ENCODE measurements around the gene ACOT8. TPM values are rescaled to one million over a fixed set of nuclear protein-coding genes. Genes with fewer than 3 reads are reported as not detected.
"Not testable (repeated sequence)": the region's sequence is repeated elsewhere in the genome, so short reads cannot be mapped to it uniquely, and the experiment has no call there.

Gene ACOT8
- total RNA-seq, 1 experiment from 2014 or later, result 36.2 TPM

DNA sequence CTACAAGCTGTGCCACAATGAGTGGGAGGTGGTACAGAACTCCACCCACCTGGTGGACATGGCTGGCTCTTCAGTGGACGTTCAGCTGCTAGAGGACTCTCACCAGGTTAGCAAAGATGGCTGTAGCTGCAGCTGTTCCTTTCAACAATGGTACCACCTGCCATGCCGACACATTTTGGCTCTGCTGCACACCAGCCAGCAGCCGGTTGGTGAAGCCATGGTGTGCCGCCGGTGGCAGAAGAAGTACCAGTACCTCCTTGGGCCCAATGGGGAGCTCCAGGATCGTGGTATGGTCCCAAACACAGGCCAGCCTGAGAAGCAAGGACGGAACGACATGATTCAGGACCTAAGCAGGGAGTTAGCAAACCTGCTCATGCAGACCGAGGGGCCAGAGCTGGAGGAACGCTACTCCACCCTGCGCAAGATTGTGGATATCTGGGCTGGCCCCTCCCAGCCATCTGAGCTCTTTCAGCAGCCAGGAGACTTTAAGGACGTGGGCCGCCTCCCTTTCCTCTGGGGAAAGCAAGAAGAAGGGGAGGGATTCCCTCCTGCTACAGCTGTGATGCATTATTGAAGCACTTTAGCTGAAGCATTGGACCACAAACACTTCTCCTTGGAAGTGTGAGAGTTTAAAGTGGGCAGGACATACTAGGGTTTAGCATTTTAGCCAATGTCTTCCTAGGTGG, 21.0 kb upstream of the ACOT8 start:
- no peaks in the 10 kb centered on the region for H3K4me1 ChIP-seq
- peaks cover 5% of the 10 kb centered on the region for H3K36me3 ChIP-seq (ENCODE audit: control insufficient read depth, insufficient read depth, low read length)
- intact Hi-C loops (cut with micrococcal nuclease; ENCODE audit: unreplicated experiment), result no loop called here
- H3K27ac Mint-ChIP-seq (ENCODE audit: unreplicated experiment), result no peak overlapping the region
- no TSS peak for BruUV-seq (replicated peaks)
- CTCF ChIA-PET, result interaction anchor here (1.0 kb wide), 1 partner anchor 13 kb away, joined by 4 read pairs; the partner anchor contains the start of genes CTSA and NEURL2
- no peaks in the 10 kb centered on the region for H3K27me3 Mint-ChIP-seq (ENCODE audit: insufficient read depth, unreplicated experiment)
- no peak for DNase-seq
- no peaks in the 10 kb centered on the region for H3K9me3 ChIP-seq
- H3K36me3 Mint-ChIP-seq (ENCODE audit: insufficient read depth, unreplicated experiment), result peaks cover 21% of the 10 kb centered on the region
- no peaks in the 10 kb centered on the region for H3K27me3 ChIP-seq (replicated peaks; ENCODE audit: control insufficient read depth, insufficient read depth, low read length)
- H3K4me3 Mint-ChIP-seq (ENCODE audit: unreplicated experiment), result no peak overlapping the region
- POLR2A ChIA-PET, result no interaction called here
- TF ChIP-seq, protein P1, sequence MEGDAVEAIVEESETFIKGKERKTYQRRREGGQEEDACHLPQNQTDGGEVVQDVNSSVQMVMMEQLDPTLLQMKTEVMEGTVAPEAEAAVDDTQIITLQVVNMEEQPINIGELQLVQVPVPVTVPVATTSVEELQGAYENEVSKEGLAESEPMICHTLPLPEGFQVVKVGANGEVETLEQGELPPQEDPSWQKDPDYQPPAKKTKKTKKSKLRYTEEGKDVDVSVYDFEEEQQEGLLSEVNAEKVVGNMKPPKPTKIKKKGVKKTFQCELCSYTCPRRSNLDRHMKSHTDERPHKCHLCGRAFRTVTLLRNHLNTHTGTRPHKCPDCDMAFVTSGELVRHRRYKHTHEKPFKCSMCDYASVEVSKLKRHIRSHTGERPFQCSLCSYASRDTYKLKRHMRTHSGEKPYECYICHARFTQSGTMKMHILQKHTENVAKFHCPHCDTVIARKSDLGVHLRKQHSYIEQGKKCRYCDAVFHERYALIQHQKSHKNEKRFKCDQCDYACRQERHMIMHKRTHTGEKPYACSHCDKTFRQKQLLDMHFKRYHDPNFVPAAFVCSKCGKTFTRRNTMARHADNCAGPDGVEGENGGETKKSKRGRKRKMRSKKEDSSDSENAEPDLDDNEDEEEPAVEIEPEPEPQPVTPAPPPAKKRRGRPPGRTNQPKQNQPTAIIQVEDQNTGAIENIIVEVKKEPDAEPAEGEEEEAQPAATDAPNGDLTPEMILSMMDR (IDR thresholded peaks at IDR 0.05; ENCODE audit: insufficient read depth in 1 of 2, low read depth in 1 of 2, low read length in 1 of 2, severe bottlenecking in 1 of 2, unreplicated experiment in 1 of 2), result no peak
- H3K4me3 ChIP-seq (ENCODE audit: low read depth, low read length), result no peak overlapping the region
- peaks cover 19% of the 10 kb centered on the region for H3K4me1 Mint-ChIP-seq (ENCODE audit: low read depth, unreplicated experiment)
- no peaks in the 10 kb centered on the region for H3K9me3 Mint-ChIP-seq (ENCODE audit: unreplicated experiment)

GRCh38 chr20:45874576-45874975, 17.4 kb upstream of the ACOT8 start:
- Mint-ChIP-seq H3K36me3 (ENCODE audit: insufficient read depth, unreplicated experiment) (peaks cover 4% of the 10 kb centered on the region), H3K9me3 (ENCODE audit: unreplicated experiment) (no peaks in the 10 kb centered on the region), H3K27me3 (ENCODE audit: insufficient read depth, unreplicated experiment) (no peaks in the 10 kb centered on the region), H3K4me3 (ENCODE audit: unreplicated experiment) (no peak overlapping the region), H3K27ac (ENCODE audit: unreplicated experiment) (no peak overlapping the region), H3K4me1 (ENCODE audit: low read depth, unreplicated experiment) (peaks cover 6% of the 10 kb centered on the region)
- DNase-seq, result no peak
- Histone ChIP-seq H3K36me3 (ENCODE audit: control insufficient read depth, insufficient read depth, low read length) (peaks cover 4% of the 10 kb centered on the region; the same call in 1 of the 2 replicates), H3K4me1 (no peaks in the 10 kb centered on the region), H3K27me3 (replicated peaks; ENCODE audit: control insufficient read depth, insufficient read depth, low read length) (no peaks in the 10 kb centered on the region), H3K4me3 (ENCODE audit: low read depth, low read length) (no peak overlapping the region), H3K9me3 (no peaks in the 10 kb centered on the region)
- TF ChIP-seq, protein P1 (IDR thresholded peaks at IDR 0.05; ENCODE audit: insufficient read depth in 1 of 2, low read depth in 1 of 2, low read length in 1 of 2, severe bottlenecking in 1 of 2, unreplicated experiment in 1 of 2), result no peak
- ChIA-PET POLR2A (interaction anchor here (0.7 kb wide), 1 partner anchor 11 kb away, joined by 3 read pairs; no protein-coding TSS in a partner anchor), CTCF (no interaction called here)
- intact Hi-C loops (cut with micrococcal nuclease; ENCODE audit: unreplicated experiment), result no loop called here
- BruUV-seq (replicated peaks), result no TSS peak

DNA sequence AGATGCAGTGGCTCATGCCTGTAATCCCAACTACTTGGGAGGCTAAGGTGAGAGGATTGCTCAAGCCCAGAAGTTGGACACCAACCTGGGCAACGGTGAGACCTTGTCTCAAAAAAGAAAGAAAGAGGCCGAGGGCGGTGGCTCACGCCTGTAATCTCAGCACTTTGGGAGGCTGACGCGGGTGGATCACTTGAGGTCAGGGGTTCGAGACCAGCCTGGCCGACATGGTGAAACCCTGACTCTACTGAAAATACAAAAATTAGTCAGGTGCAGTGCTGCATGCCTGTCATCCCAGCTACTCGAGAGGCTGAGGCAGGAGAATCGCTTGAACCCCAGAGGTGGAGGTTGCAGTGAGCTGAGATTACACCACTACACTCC, 16.9 kb upstream of the ACOT8 start:
- H3K27me3 Mint-ChIP-seq (ENCODE audit: insufficient read depth, unreplicated experiment); H3K27me3 ChIP-seq (replicated peaks; ENCODE audit: control insufficient read depth, insufficient read depth, low read length); BruUV-seq (replicated peaks); H3K36me3 ChIP-seq (ENCODE audit: control insufficient read depth, insufficient read depth, low read length); H3K4me3 Mint-ChIP-seq (ENCODE audit: unreplicated experiment); H3K4me1 ChIP-seq; intact Hi-C loops (cut with micrococcal nuclease; ENCODE audit: unreplicated experiment); H3K4me3 ChIP-seq (ENCODE audit: low read depth, low read length); H3K36me3 Mint-ChIP-seq (ENCODE audit: insufficient read depth, unreplicated experiment); H3K27ac Mint-ChIP-seq (ENCODE audit: unreplicated experiment); DNase-seq; CTCF ChIA-PET; H3K4me1 Mint-ChIP-seq (ENCODE audit: low read depth, unreplicated experiment); H3K9me3 ChIP-seq; POLR2A ChIA-PET; H3K9me3 Mint-ChIP-seq (ENCODE audit: unreplicated experiment): not testable (repeated sequence)
